ENCODE data around the gene CDK5RAP2.

CDK5RAP2 gene

DNA sequence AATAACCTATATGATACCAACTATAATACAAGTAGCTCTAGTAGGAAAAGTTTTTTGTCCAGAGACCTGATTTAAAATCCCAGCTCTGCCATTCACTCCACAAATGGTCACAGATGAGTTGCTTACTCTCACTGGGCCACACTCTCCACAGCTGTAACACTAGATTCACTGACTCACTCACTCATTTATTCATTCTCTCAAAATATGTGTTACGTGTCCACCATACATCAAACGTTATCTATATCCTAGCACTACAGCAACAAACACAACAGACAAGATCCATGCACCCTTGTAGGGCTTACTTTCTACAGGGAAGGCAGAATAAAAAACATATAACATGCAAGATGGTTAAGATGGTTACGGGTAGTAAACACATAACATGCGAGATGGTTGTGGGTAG, 146.3 kb downstream of the CDK5RAP2 start:
- DNase-seq = no peak

DNA sequence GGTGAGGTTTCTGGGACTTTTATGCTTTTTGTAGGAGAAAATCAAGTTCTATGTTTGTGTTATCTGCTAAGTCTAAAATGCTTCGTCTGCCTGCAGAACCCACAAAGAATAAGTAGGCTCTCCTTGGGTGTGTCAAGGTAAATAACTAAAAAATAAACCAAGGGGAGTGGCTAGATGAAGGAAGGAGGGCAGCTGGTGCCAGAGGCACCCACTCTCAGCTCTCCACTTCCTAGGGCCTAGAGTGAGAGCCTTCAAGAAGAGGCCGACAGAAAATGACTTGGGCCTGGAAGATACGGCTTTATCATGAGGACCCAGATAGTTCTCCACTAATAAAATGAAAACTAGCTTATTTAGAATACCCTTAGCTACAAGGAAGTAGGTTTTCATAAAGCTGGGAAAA, 147.4 kb downstream of the CDK5RAP2 start:
- DNase-seq = no peak

DNA sequence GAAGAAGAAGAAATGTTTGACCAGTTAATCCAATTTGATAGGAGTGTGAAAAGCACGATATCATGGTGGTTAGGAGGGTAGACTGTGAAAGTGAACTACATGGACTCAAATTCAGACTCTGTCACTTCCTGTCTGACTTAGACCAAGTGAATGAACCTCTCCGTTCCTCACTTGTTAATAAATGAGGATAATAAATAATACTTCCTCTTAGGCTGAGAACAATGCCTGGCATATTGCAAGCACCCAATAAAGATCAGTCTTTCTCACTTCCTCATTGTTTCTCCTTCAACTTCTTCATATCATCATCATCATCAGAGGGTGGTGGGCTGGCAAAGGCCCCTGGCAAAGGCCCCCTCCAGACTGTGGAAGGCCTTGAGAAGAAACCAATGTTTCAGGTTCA, 148.7 kb downstream of the CDK5RAP2 start:
- DNase-seq = no peak

DNA sequence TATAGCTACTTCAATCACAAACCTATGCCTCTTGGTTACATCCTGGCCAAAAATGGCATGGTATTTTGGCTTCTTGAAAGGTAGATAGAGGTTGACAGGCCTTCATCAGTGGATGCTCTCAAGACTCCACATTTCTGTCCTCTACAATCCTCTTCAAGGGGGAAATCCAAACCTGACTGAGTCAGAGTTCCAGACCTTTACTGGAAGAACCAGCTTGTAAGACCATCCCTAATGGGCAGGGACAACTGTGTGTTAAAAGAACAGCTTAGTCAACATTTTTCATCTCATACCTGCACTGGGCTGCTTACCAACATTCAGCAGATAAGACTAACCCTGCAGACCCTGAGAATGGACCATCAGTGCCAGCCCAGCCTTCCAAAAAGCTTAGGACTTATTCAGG, 155.7 kb downstream of the CDK5RAP2 start:
- no peak for DNase-seq

DNA sequence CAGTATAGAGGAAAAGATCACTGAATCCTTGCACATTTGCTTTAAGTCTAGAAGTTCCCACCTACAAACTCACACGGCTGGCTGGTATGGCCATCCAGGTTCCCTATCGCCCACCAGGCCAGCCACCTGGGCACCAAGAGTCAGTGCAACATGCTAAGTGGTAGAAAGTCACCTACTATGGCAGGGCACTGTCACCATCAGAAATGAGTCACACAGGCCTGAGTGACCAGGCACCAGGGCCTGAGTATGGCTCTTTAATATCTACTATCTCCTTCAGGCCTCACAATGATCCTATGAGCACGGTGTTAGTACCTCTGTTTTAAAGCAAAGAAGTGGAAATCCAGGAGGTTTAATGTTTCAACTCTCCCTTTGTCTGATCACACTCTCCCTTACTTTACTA, 156.2 kb downstream of the CDK5RAP2 start:
- no peak for DNase-seq

DNA sequence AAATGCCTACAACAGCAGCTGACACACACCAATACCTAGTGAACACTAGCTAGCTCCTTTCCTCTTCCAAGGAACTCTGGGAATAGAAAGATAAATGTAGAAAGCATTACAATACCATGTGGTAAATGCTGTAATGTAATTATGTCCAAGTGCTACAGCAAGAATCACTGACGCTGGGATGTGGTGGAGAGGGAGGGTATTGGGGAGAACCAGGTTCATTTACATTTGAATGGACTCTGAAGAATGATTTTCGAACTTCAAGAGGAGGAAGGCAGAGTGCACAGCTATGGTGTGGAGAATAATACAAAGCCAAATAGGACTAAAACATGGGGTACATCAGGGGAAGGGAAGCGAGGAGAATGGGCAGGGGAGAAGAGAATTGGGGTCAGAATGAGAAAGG, 158.0 kb downstream of the CDK5RAP2 start:
- no peak for DNase-seq

DNA sequence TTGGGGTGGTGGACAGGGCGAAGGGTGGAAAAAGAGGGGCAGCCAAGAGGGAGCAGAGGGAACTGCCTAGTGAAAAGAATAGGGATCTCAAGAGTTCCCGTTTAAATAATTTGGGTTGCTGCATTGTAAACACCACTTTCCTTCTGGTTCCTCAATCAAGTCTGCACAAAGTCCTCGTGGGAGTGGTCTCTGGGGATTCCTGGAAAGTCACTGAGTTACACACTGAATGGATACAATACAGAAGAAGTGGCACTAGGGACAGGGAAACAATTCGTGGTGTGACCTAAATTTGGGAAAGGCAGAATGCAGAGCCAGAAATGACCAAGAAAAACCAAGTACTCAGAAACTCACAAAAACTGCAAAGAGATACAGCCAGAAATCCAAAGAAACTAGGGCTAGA, 161.7 kb downstream of the CDK5RAP2 start:
- no peak for DNase-seq

DNA sequence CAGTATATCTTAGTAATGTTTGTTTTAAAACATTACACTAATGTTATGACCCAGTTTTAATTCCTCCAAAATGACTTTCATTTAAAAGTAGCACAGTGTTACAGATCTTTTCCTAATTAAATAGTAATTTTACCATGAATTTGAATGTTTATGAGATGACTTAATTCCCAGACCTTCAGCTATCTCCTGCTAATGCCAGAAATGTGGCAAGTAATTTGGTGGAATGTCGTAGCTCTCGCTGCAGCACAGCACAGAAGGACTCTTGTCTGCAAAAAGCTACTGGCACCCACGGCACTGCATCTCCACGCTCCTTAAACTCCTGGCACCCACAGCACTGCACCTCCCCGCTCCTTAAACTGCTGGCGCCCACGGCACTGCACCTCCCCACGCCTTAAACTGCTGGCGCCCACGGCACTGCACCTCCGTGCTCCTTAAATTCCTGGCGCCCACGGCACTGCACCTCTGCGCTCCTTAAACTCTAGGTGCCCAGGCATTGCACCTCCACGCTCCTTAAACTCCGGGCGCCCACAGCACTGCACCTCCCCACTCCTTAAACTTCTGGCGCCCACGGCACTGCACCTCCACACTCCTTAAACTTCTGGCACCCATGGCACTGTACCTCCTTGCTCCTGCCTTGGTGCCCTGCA, 163.1 kb downstream of the CDK5RAP2 start:
- DNase-seq = no peak

DNA sequence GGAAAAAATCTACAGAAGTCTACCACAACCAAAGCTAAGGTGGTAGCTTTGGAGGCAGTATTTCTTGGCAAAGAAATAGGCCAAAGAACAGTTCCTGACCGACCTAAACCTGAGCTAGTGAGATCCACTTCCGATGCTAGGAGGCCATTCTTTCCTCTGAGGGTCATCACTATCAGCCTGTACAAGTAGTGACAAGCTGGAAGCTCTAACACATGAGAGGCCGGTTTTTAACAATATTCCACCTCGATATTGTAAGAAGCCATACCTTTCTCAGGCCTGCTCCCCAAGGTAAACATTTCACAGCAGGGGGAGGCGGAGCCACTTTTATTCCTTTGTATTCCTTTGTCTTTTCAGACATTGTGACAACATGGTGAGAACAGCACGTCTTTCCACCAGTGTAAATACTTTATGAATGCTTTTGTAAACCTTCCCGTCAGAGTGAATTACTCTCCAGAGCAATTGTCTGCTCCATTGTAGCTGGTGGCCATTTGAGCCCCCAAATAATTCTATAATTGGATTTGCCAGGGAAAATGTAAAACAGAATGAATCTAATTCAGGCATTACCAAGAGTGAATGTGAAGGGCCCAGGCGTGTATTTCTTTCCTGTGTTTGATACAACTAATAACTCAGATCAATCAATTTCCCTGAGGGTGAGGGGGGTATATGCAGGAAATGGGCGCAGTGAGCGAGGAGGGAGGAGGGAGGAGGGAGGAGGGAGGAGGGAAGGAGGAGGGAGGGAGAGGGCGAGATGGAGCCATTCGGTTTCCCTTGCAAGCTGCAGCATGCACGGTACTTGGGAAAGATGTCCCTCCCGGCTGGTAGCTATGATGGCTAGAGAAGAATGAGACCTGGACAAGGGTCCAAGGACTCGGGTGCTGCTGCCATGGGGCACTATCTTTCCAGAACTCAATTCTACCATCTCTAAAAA, 166.6 kb downstream of the CDK5RAP2 start:
- DNase-seq = no peak

DNA sequence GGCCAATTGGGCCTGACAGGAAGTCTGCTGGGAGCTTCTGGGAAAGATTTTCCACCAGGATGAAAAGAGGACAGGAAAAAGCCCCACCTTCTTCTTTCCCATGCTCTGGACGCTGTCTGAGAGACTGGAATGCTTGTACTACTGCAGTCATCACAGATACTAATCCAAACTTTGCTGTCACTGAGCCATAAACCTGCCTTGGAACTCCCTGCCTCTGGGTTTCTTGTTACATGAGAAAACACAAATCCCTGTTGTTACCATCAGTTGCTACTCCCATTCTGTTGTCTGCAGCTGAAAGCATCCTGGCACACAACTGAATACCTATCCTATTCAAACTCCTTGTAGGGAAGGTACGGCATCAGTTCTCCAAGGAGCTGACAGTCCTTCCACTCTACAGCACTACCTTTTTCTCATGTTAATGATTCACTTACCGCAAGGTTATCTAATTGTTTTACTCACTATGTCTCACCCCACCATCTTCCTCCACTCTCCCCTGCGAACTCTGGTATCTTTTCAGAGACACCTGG, 167.5 kb downstream of the CDK5RAP2 start:
- DNase-seq = no peak

DNA sequence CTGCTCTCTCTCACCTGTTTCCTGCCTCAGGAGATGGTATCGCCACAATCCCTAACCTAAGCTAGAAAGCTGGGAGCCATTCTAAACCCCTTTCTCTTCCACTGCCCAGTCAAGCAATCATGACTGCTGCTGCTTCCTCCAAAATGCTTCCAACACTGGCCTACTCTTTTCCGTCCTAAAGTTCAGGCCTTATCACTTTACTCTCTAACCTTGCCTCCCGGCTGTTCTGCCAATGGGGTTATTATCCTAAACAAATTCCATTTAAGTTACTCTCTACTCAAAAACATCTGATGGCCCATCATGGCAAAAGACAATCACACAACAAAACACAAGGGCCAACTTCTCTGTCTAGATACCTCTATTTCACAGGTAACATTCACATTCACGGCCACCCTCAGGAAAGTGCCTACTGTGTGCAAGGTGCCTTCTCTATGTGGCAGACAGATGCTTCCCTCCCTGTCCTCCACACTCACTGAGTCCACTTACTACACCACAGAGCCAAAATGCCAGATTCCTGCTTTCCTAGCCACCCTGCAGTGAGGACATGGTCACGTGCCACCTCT, 168.0 kb downstream of the CDK5RAP2 start:
- no peak for DNase-seq

DNA sequence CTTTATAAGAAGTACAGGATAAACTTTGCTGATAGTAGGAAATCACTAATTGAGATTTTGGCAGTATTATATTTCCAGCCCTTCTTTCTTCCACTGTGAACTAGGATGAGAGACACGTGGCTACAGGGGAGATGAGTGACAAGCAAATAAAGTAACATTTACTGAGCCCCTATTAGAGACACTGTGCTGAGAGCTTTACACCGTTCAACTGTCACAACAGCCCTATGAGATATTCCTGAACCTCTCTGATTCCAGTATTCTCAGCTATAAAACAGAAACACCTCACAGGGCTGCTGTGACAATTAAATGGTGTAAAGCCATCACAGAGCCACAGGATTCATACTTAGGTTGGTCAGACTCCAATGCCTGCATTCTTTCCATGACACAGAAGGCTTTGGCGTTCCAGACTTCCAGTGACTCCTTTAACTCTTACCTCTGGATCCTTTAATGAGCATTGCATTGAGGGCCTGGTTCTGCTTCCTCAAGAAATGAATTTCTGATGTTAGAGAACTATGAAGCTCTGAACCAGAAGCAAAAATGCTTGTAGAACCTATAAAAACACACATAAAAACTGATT, 169.0 kb downstream of the CDK5RAP2 start:
- DNase-seq = no peak

DNA sequence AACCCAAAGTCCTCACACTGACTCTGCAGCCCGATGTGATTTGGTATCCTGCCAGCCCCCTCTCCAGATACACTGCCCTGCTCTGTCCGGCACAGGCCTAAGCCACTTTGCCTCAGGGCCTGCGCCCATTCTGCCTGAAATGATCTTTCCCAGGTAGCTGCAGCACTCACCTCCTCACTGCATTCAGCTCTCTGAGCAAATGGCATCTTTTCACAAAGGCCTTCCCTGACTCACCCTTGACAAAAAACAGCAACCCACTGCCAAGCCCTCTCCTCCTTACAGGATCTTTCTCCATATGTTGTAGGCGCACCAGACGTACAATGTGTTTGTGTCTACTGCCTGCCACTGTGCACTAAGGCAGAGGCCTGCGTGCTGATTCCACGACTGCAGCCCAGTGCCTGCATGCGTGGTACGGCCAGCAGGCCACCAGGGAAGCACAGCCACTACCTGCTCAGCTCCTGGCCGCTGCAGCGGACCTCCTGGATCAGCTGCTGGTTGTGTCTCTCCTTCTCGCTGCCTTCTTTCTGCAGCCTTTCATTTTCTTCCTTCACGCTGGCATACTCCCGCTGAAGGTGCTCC, 171.2 kb downstream of the CDK5RAP2 start:
- DNase-seq = no peak

DNA sequence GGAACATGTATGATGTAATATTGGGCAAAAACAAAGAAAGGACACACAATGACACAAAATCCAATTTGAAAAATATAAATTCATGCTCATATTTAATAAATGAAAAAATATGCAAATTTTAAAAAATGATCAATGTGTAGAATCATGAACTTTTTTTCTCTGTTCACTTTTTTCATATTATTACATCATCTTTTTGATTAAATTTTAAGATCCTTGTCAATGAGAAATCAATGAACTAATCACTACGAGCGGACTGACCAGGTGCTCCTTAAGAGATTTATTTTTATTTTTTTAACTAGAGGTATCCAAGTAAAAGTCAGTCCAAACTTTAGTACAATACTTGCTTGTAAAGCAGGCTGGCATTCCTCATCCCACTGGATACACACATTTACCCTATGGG, 174.1 kb downstream of the CDK5RAP2 start:
- no peak for DNase-seq

DNA sequence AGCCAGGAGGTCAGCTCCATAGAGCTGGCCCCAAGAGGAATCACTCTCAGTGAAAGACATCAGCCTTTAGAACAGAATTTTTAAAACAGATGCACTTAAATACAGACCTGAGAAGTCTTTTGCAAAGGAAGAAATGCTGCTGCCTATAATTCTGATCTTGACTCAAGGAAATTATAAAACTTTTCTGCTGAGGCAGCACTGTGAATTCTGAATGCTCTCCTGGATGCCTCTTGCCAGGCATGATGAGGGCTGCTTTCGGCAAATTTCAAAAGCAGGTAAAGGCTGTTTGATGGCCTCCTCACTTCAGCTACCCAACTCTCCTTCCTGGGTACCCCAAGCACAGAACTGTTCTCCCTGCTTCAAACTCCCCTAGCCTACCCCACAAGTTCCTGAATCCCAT, 174.8 kb downstream of the CDK5RAP2 start:
- DNase-seq = no peak

DNA sequence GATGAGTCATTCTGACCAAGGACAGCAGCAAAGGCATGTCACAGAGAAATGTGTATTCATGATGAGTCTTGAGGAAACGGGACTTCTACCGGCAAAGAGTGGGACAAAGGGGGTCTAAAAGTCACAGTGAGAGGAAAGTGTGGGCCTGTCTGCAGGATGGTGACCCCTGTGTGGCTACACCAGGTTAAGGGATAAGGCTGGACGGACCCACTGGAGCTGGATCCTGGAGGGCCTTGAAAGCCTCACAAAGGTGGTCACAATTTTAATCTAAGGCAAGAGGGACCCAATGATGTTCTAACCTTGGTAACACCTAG, 176.5 kb downstream of the CDK5RAP2 start:
- DNase-seq = no peak

DNA sequence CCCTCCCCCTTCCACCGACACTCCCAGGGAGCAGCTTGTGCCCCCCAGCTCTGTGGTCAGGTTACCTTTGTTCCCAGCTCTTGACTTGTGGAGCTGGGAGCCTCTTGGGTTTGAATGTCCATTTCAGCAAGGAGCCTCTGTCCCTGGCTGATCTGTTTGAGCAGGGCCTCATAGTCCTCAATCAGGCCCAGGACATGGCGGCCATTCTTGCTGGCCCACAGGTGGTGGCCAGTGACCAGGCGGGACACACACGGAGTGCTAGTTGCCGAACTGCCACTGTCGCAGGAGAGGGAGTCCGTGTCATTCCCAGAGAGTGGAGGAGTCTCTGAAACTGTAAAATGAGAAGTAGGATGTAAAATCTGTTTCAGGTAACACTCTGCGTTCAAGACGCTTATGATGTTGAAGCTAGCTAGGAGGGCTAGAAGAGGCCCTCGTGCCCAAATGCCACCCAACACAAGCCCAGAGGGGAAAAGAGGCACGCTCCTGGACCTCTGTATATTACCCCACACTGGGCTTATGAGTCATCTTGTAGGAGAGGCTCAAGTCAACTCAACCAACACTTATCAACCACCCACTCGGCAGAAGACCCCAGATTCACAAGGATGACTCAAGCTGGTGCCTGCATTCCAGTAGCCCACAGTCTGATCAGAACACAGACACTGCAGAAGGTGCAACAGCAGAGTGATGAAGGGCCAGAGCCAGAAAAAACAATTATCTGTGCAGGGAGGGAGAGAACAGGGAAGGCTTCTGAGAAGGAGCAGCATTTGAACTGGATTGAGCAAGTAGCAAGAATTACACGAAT, 177.0 kb downstream of the CDK5RAP2 start:
- no peak for DNase-seq

DNA sequence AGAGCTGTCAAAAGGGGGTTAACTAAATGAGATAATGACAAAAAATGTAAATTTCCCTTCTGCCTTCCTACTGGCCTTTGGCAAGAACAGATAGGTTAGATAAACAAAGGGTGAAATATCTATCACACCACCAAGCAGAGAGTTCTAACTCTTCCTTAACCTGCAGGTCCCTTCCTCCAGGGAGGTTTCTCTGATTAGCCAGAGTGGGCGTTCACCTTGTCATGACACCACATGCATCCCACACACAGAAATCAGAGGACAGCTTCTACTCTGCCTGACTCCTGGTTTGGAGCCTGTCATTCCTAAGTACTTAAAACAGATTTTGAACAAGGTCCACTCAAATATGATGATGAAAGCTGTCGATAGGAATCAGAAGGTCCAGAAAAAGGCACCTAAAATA, 180.0 kb downstream of the CDK5RAP2 start:
- DNase-seq = no peak

DNA sequence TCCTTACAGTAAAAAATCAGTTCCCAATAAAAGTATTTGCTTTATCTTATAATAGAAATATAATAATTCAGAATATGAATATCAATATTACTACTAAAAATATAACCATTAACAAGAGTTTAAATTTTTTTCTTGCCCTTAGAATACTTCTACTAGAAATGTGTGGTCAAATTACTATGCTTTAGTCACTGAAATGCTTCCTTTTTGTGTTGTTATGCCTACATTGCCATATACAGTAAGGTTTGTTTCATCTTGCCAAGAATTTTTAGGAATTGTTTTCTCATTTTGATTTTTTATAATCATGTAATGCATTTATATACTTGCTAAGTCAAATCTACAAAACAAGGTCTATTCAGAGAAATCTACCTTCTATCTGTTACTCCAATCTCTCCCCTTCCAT, 181.7 kb downstream of the CDK5RAP2 start:
- no peak for DNase-seq

DNA sequence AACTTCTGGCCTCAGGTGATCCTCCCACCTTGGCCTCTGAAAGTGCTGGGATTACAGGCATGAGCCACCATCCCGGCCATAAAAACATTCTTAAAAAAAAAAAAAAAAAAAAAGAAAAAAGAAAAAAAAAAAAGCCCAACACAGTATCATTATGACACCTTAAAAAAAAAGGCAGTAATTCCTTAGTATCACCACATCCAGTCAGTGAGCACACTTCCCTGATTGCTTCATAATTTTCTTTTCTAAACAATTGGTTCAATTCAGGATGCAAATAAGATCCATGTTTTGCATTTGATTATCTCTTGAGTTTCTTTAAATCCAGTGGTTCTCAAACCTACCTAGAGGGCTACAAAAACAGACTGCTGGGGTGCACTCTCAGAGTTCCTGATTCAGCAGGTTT, 182.5 kb downstream of the CDK5RAP2 start:
- DNase-seq = no peak

DNA sequence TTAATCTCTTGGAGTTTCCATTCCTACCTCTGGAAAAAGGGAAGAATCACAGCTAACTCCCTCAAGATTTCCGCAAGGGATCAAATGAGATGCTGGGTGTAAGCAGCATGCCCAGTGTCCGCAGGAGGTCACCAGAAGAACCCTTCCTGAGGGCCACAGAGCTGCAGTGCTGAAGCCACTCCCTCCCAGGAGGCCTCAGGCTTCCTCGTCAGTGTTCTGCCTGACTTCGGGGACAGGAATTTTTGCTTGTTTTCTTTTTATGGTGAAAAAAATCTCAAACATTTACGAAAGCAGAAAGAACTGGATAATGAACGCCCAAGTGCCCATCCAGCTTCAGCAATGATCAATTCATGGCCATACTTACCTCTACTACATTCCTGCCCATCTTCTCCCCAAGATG, 183.0 kb downstream of the CDK5RAP2 start:
- no peak for DNase-seq

DNA sequence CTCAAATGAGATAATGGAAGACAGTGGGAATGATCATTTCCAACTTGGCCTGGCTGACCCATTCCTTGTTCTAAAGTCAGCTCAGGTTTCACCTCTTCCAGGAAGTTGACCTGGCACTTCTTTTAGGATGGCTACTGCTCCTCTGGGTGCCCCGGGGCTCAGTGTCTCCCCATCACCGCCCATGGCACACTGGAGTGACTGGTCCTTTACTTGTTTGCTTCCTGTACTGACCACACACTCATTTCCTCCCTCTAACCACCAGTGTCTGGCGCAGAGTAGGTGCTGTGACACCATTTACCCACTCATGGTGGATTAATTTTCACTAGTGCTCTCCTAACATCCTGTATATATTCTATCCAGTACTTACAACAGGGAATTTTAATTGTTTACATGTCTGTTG, 183.5 kb downstream of the CDK5RAP2 start:
- no peak for DNase-seq

Measured in hippocampal formation (tissue), 2 donors.